Measurements from ENCODE around the gene PRAMEF5.
"Not testable (repeated sequence)": the region's sequence is repeated elsewhere in the genome, so short reads cannot be mapped to it uniquely, and the experiment has no call there.

PRAMEF5 gene

DNA sequence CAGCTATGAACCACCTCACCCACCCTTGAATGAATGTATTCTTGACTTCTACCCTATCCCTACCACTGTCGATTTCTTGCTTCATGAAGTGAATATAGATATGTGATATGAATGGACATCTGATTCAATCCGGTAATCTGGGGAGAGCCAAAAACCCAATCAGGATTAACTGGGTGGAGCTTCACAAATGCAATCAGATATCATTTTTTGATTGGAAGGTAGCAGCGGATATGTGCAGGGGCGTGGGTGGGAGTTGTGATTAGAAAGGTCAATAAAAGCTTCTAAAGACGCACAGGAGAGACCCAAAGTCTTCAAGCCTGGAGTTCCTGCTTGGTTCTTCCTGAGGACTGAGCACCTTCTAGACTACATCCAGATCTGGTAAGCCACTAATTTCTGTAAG lies at the start of gene PRAMEF5:
TSS of gene PRAMEF5 (plus strand) at position 301 of the 400 bp plus-strand sequence. CDS start 5,071 bp downstream, outside the sequence.
- not testable (repeated sequence) for DNase-seq

DNA sequence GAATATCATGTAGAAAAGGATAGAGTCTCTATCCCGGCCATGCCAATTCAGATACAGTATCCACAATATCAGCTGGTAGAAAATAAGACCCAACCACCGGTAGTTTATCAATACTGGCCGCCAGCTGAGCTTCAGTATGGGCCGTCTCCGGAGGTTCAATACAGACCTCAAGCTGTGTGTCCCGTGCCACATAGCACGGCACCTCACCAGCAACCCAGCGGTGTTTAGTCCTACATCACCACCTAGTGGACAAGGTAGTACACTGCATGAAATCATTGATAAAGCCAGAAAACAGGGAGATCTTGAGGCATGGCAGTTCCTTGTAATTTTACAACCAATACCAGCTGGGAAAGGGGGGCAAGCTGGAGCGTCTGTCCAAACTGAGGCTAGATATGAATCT lies 45.3 kb upstream of the PRAMEF5 start:
- DNase-seq: not testable (repeated sequence)

DNA sequence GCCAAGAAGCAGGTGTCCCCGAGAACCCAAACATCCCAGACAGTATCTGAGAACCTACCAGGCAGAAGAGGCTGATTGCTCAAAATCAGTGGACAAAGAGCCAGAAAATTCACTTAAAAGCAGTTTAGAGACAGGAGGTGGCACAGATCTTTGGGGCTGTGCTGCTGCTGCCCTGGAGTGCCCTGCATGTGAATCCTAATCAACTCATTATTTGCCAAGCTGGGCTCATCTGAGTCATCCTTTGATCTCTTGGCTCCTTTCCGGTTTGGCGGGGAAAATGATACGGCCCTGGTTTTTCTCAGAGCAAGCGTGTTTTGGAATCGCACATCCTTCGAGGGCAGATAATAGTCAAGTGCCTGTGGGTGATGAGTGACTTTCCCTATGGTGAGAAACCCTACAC lies 37.4 kb upstream of the PRAMEF5 start:
- DNase-seq: not testable (repeated sequence)

DNA sequence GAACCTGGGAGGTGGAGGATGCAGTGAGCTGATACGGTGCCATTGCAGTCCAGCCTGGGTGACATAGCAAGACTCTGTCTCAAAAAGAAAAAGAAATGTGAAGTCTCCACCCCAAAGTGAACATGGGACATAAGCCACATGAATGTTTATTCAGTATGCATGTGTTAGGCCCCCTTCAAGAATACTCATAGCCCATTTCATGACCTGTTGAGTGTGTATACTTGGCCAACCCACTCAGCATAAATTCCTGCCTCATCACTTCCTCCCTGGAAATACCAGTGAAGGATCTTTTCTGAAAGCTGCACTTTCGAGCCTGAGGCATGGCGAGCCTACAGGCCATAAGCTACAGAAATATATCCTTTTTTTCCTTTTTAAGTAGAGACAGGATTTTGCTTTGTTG lies 34.8 kb upstream of the PRAMEF5 start:
- not testable (repeated sequence) for DNase-seq

DNA sequence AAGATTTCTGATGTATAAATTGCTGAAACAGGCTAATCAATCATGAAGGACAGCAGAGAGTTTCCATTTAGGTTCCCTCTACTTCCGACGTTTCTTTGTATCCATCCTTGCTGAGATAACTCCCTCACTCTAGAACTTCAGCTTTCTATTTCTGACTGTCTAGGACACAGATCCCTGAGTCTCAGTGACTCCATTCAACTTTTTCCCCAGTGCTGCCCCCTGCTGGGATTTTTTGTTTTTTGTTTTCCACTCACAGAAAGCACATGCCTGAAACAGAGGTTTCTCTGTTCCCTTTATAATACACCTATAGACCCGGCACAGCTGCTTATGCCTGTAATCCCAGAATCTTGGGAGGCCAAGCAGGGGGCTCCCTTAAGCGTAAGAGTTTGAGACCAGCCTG lies 31.2 kb upstream of the PRAMEF5 start:
- DNase-seq: not testable (repeated sequence)

DNA sequence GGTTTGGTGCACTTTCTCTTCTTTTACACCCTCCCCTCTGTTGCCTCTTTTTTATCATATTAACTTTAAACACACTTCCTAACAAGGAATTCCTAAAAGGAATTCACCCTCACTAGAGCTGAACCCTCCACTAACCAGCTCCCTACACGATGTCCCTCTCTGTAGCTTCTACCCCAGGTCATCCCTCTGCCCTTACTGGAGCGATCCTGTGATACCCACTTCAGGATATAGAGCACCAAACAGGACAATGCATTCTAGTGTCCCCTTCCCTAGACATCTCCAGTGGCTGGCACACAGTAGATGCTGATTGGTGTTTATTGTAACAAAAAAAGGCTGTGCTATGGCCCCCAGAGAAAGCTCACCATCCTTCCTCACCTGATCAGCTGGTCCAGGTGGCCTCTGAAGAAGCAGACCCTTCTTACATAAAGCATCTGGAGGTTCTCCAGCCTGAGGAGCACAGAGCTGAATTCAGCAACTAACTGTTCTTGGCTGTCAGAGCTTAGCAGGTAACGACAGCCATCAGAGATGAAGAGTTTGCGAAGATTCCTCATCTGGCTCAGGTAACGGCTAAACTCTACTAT lies 29.4 kb upstream of the PRAMEF5 start:
- DNase-seq: no peak

DNA sequence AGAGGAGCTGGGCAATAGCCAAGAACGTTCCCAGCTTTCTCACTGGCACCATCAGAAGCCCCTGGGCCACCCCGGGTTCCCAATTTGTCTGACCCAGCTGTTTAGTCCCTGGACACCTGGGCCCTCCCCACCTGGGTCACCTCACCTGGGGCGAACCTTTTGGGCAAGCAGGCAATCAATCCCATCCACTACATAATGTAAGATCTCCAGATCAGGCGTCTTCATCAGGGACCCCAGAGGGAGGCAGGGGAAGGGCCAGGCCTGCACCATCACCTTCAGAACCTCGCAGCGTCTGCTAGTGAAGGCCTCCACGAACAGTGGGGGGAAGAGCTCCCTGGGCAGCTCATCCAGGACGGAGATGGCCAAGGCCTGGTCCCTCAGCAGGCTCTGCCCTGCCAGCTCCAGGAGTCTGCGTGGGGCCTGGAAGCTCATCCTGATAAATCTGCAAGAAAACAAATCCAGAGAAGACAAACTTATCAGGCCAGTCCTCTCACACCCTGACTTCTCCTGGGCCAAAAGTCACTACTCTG lies 28.3 kb upstream of the PRAMEF5 start, which contains the start of gene PRAMEF18:
TSS of gene PRAMEF18 (minus strand) at position 480 of the 530 bp plus-strand sequence. CDS start at position 432, 48 bp downstream.
- not testable (repeated sequence) for DNase-seq

DNA sequence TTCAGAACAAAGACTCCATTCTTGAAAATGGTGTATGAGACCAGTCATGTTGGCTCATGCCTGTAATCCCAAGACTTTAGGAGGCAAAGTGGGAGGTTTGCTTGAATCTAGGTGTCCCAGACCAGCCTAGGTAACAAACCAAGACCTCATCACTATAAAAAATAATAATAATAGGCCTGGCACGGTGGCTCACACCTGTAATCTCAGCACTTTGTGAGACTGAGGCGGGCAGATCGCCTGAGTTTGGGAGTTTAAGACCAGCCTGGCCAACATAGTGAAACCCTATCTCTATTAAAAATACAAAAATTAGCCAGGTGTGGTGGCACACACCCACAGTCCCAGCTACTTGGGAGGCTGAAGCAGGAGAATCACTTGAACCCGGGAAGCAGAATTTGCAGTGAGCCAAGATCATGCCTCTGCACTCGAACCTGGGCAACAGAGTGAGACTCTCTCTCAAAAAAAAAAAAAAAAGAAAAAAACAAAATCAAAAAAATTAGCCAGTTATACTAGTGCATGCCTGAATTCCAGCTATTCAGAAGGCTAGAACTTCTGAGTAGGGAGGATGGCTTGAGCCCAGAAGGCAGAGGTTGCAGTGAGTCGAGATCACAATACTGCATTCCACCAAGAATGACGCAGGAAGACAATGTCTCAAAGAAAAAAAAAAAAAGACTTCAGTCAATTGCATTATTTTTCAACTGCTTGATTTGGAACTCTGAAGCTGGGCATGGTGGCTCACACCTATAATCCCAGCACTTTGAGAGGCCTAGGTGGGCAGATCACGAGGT lies 26.5 kb upstream of the PRAMEF5 start:
- not testable (repeated sequence) for DNase-seq

DNA sequence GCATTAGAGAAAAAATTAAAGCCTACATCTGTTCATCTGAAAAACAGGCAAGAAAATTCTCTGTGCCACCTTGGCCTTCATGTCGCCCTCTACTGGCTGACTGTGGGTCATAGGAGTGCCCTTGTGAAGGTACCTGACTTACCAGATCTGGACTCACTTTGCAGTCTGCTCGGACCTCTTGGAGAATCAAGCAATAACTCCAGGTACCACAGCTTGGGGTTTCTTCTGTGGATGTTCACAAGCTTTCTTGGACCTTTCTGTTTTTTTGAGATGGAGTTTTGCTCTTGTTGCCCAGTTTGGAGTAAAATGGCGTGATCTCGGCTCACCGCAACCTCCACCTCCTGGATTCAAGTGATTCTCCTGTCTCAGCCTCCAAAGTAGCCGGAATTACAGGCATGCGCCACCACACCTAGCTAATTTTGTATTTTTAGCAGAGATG lies 25.6 kb upstream of the PRAMEF5 start:
- peak in 1 of 2 experiments; percentile 5 for DNase-seq

DNA sequence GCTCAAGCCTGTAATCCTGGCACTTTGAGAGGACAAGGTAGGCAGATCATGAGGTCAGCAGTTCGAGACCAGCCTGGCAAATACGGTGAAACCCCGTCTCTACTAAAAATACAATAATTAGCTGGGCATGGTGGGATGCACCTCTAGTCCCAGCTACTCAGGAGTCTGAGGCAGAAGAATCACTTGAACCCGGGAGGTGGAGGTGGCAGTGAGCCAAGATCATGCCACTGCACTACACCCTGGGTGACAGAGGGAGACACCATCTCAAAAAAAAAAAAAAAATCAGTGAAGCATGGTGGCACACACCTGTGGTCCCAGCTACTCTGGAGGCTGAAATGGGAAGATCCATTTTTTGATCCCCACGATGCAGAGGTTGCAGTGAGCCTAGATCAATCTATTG lies 23.9 kb upstream of the PRAMEF5 start:
- DNase-seq: not testable (repeated sequence)

DNA sequence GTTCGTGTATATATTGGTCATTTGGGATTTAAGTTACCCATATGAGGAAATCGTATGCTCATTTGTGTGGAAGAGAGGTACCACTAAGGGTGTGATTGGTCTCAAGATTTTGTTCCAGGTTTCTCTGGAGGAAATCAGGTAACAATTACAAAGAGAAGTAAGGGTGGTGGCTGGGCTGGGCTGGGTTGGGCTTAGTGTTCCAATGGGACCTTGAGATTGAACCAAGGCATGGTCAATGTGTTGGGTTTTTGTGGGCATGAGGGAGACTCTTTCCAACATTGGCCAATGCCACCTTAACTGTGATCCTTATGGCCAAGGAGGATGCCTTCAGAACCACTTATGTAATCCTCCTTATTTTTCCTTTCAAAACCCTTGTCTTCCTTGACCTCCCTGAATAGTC lies 23.4 kb upstream of the PRAMEF5 start:
- DNase-seq: not testable (repeated sequence)

DNA sequence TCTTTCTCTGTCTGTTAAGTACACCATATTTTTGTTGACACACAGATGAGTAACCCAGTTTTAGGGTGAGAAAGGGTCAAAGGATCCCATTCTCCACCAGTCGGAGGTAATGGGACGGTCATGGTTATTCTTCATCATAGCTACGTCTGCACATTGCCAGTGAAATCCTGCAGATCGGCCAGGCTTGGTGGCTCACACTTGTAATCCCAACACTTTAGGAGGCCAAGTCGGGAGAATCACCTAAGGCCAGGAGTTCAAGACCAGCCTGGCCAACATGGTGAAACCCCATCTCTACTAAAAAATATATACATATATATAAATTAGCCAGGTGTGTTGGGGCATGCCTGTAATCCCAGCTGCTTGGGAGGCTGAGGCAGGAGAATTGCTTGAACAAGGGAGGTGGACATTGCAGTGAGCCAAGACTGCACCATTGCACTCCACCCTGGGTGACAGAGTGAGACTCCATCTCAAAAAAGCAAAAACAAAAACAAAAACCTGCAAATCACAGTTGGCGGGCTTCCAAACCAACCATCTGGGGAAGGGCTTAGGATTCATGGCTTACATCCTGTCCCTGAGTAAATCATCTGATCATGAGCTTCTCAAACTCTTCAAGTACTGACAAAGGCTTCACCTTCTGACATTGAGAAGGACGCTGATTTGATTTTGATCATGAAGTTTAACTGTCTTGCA lies 22.8 kb upstream of the PRAMEF5 start:
- not testable (repeated sequence) for DNase-seq

DNA sequence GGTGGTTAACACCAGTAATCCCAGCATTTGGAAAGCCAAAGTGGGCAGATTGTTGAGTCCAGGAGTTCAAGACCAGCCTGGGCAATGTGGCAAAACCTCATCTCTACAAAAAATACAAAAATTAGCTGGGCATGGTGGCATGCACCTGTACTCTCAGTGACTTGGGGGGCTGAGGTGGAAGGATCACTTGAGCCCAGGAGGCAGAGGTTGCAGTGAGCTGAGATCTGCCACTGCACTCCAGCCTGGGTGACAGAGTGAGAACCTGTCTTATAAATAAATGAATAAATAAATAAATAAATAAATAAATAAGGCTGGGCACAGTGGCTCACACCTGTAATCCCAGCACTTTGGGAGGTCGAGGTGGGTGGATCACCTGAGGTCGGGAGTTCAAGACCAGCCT lies 21.9 kb upstream of the PRAMEF5 start:
- DNase-seq: not testable (repeated sequence)

DNA sequence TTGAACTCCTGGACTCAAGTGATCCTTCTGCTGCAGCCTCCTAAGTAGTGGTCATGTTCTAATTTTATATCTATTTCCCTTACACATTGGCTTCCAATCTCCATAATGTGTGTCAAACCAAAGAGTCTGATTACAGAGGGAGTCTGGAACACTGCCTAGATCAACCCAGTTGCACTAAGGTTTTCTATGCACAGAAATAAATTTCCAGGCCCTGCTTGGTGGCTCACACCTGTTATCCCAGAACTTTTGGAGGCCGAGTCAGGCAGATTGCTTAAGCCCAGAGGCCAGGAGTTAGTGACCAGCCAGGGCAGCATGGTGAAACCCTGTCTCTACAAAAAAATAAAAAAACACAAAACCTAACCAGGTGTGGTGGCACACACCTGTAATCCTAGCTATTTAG lies 19.9 kb upstream of the PRAMEF5 start:
- not testable (repeated sequence) for DNase-seq

DNA sequence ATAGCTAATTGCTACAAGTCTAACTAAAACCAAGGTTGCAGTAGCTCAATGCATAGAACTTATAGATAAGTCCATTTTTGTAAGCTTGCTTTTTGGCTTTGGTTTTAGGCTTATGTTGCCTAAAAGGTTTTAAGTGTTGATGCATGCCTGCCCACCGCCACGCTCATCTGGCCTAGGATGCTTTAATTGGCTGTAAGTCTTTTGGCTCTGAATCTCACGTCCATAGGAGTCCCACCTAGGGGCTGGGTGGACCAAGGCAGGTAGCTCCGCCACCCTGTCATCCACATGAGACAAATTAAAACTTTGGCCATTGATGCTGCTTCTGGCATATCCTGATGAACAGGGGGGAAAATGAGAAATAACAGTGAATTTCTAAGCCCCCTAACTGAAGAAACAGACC lies 16.4 kb upstream of the PRAMEF5 start:
- DNase-seq: not testable (repeated sequence)

DNA sequence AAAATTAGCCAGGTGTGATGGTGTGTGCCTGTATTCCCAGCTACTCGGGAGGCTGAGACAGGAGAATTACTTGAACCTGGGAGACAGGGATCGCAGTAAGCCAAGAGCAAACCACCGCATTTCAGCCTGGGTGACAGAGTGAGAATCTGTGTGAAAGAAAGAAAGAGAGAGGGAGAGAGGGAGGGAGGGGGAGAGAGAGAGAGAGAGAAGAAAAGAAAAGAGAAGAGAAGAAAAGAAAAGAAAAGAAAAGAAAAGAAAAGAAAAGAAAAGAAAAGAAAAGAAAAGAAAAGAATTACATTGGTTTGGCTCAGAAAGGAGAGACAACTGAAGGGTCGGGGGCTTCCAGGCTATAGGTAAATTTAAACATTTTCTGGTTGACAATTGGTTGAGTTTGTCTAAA lies 14.4 kb upstream of the PRAMEF5 start:
- DNase-seq: not testable (repeated sequence)

DNA sequence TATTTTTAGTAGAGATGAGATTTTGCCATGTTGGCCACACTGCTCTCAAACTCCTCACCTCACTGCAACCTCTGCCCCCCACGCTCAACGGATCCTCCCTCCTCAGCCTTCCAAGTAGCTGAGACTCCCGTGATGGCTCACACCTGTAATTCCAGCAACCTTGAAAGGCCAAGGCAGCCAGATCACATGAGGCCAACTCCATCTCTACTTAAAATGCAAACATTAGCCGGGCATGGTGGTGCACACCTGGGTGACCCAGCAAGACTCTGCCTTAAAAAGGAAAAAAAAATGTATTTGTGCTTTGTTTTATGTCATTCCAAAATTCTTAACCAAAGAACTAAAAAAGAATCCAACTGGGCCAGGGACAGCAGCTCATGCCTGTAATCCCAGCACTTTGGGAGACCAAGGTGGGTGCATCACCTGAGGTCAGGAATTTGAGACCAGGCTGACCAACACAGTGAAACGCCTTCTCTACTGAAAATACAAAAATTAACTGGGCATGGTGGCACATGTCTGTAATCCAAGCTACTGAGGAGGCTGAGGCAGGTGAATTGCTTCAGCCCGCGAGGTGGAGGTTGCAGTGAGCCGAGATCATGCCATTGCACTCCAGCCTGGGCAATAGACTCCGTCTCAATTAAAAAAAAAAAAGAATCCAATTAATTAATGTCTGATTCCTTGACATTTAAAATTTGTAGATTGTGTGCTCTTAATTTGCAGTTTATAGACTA lies 10.3 kb upstream of the PRAMEF5 start:
- not testable (repeated sequence) for DNase-seq

DNA sequence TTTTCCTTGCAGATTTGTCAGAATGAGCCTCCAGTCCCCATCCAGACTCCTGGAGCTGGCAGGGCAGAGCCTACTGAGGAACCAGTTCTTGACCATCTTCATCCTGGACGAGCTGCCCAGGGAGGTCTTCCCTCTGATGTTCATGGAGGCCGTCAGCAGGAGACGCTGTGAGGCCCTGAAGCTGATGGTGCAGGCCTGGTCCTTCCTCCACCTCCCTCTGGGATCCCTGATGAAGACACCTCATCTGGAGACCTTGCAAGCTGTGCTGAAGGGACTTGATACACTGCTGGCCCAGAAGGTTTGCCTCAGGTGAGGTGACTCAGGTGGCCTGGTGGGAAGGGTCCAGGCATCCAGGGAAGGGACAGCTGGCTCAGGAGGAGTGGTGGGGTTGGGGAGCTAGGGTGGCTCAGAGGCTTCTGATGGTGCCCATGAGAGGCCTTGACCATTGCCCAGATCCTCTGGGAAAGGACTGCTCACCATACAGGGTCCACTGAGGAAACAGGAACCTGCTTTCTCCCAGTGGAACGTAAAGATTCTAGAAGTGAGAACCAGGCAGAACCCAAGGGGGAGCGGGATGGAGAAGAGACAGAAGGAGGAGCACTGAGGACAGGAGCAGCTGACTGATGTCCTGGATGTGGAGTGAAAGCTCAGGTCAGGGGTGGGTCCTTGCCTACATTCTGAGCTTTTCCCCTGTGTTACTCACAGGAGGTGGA lies 8.0 kb upstream of the PRAMEF5 start:
- DNase-seq: not testable (repeated sequence)

DNA sequence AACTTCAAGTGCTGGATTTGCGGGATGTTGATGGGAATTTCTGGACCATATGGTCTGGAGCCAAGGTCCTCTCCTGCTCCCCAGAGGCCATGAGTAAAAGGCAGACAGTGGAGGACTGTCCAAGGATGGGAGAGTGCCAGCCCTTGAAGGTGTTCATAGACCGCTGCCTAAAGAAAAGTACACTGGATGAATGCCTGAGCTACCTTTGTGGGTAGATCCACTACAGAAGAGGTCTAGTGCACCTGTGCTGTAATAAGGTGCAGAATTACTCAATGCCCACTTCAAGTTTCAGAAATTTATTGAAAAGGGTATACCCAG lies 7.5 kb upstream of the PRAMEF5 start:
- DNase-seq: not testable (repeated sequence)

DNA sequence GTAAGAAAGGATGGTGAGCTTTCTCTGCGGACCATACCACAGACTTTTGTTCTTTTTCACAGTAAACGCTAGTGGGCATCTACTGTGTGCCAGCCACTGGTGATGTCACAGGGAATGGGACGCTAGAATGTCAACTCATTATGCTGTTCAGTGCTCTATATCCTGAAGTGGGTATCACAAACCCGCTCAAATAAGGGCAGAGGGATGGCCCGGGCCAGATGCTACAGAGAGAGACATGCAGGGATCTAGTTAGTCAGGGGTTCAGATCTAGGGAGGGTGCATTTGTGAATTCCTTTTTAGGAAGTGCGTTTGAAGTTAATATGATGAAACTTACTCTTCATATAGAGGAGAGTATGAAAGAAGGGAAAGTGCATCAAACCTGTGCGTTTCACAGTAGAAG lies 6.9 kb upstream of the PRAMEF5 start:
- not testable (repeated sequence) for DNase-seq

DNA sequence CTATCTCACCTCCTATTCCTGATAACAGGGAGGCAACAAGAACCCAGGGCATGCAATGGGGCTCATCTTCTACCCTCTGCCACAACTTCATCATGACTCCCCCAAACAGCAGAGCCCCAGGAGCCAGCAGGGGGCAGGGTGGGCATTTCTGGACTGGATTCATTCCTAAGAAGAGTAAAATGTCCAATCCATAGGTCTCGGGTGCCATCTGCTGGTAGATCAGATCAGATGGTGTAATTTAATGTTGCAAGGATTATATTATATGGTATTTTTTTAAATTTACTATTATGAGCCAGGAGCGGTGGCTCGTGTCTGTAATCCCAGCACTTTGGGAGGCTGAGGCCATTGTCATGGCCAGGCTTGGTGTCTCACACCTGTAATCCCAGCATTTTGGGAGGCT lies 11.1 kb downstream of the PRAMEF5 start:
- not testable (repeated sequence) for DNase-seq

DNA sequence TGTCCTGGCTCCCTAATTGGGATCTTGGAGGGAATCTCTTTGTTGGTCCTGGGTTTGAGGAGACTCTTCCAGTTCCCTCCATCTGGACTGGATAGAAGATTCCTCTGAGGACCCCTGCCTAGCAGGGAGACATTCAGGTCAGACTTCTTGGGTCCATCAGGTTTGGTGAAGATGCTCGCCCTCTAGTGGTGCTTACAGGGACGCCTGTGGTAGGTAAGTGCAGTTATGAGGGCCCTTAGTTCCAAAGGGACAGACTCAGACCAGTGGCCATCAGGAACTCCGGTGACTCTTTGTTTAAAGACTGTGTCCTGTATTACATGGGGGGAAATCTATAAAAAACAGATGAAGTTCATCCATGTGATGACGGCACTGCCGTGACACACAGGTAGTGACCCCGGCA lies 23.0 kb downstream of the PRAMEF5 start:
- not testable (repeated sequence) for DNase-seq

All from NCI-H187 (cell line).